ENCODE measurements around the gene TBL1X. TPM values are rescaled to one million over a fixed set of nuclear protein-coding genes. Genes with fewer than 3 reads are reported as not detected.
A peak's percentile ranks its signal among the peaks of the same experiment; 100 is the strongest.

TBL1X gene
- total and polyA plus RNA-seq, 2 of the 13 experiments (the other 11 are each of a cell fraction or from before 2014, with no cell fraction given) = 17.6 to 19.9 TPM

DNA sequence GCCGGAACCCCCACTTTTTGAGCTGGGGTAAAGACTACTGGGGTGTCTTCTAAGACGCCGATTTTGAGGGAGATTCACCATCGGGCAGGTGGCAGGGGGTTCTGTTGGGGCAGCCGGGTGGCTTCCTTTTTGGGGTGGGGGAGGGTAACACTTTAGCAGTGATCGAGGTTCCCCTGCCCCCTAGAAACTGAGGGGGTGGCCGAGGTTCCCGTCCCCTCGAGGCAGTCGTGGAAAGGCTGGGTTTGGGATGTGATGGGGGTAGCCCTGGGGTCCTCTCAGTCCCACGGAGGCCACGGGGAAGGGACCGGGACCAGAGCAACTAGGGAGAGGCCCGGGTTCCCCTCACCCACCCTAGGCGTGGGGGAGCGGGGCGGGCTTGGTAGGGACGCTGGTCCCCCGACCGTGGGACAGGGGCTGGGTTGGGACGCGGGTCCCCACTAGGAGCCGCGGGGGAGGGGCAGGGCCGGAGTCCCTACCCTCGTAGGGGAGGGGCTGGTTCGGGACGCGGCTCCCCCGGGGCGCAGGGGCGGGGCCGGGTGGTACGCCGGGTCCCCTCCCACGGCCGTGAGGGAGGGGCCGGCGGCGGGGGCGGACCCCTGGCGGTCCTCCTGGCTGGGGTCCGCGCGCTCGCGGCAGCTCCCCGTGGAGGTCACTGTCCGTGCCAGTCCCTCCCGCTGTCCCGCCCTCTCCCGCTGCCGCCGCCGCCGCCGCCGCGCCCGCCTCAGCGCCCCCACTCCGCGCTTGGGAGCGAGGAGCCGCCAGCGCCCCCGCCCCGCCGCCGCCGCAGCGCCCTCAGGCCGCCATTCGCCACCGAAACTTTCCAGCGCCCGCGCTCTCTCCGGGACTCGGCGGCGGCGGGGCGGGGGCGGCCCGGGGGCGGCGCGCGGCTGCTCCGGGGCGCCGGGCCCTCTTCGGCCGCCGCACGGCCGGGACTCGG, at the start of gene TBL1X (continued):
- TF ChIP-seq, protein P1, sequence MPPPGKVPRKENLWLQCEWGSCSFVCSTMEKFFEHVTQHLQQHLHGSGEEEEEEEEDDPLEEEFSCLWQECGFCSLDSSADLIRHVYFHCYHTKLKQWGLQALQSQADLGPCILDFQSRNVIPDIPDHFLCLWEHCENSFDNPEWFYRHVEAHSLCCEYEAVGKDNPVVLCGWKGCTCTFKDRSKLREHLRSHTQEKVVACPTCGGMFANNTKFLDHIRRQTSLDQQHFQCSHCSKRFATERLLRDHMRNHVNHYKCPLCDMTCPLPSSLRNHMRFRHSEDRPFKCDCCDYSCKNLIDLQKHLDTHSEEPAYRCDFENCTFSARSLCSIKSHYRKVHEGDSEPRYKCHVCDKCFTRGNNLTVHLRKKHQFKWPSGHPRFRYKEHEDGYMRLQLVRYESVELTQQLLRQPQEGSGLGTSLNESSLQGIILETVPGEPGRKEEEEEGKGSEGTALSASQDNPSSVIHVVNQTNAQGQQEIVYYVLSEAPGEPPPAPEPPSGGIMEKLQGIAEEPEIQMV (CRISPR knock-in tag; IDR thresholded peaks at IDR 0.05; ENCODE audit: low read depth) = no peak
- TF ChIP-seq ZNF850 (CRISPR knock-in tag; conservative IDR thresholded peaks at IDR 0.05) = no peak
- TF ChIP-seq, protein P2, sequence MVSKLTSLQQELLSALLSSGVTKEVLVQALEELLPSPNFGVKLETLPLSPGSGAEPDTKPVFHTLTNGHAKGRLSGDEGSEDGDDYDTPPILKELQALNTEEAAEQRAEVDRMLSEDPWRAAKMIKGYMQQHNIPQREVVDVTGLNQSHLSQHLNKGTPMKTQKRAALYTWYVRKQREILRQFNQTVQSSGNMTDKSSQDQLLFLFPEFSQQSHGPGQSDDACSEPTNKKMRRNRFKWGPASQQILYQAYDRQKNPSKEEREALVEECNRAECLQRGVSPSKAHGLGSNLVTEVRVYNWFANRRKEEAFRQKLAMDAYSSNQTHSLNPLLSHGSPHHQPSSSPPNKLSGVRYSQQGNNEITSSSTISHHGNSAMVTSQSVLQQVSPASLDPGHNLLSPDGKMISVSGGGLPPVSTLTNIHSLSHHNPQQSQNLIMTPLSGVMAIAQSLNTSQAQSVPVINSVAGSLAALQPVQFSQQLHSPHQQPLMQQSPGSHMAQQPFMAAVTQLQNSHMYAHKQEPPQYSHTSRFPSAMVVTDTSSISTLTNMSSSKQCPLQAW (CRISPR knock-in tag; IDR thresholded peaks at IDR 0.05) = no peak
- TF ChIP-seq, protein P3, sequence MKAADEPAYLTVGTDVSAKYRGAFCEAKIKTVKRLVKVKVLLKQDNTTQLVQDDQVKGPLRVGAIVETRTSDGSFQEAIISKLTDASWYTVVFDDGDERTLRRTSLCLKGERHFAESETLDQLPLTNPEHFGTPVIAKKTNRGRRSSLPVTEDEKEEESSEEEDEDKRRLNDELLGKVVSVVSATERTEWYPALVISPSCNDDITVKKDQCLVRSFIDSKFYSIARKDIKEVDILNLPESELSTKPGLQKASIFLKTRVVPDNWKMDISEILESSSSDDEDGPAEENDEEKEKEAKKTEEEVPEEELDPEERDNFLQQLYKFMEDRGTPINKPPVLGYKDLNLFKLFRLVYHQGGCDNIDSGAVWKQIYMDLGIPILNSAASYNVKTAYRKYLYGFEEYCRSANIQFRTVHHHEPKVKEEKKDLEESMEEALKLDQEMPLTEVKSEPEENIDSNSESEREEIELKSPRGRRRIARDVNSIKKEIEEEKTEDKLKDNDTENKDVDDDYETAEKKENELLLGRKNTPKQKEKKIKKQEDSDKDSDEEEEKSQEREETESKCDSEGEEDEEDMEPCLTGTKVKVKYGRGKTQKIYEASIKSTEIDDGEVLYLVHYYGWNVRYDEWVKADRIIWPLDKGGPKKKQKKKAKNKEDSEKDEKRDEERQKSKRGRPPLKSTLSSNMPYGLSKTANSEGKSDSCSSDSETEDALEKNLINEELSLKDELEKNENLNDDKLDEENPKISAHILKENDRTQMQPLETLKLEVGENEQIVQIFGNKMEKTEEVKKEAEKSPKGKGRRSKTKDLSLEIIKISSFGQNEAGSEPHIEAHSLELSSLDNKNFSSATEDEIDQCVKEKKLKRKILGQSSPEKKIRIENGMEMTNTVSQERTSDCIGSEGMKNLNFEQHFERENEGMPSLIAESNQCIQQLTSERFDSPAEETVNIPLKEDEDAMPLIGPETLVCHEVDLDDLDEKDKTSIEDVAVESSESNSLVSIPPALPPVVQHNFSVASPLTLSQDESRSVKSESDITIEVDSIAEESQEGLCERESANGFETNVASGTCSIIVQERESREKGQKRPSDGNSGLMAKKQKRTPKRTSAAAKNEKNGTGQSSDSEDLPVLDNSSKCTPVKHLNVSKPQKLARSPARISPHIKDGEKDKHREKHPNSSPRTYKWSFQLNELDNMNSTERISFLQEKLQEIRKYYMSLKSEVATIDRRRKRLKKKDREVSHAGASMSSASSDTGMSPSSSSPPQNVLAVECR (CRISPR knock-in tag; IDR thresholded peaks at IDR 0.05; ENCODE audit: borderline replicate concordance) = no peak; the same call in 1 of the 2 replicates
- TF ChIP-seq, protein P4, sequence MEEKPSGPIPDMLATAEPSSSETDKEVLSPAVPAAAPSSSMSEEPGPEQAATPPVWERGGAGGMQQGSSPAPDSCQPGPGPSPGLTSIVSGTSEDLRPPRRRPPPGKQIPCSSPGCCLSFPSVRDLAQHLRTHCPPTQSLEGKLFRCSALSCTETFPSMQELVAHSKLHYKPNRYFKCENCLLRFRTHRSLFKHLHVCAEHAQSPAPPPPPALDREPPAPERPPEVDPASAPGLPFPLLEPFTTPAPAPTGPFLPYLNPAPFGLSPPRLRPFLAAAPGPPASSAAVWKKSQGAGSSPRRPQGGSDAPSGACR (CRISPR knock-in tag; IDR thresholded peaks at IDR 0.05) = no peak
- peak; percentile 40; the same call in 1 of the 2 replicates for TF ChIP-seq SALL1 (CRISPR knock-in tag; IDR thresholded peaks at IDR 0.05)
- no peak for TF ChIP-seq MTA3 (CRISPR knock-in tag; IDR thresholded peaks at IDR 0.05)
- TF ChIP-seq HNF4G (IDR thresholded peaks at IDR 0.05; ENCODE audit: borderline replicate concordance, low read depth, low read length) = no peak
- no peak for TF ChIP-seq HNF4G (CRISPR knock-in tag; IDR thresholded peaks at IDR 0.05; ENCODE audit: borderline replicate concordance, low read depth)
- no peak for TF ChIP-seq AKAP8 (CRISPR knock-in tag; IDR thresholded peaks at IDR 0.05)
- no peak for TF ChIP-seq ZBTB21 (CRISPR knock-in tag; IDR thresholded peaks at IDR 0.05)
- TF ChIP-seq, protein P5, sequence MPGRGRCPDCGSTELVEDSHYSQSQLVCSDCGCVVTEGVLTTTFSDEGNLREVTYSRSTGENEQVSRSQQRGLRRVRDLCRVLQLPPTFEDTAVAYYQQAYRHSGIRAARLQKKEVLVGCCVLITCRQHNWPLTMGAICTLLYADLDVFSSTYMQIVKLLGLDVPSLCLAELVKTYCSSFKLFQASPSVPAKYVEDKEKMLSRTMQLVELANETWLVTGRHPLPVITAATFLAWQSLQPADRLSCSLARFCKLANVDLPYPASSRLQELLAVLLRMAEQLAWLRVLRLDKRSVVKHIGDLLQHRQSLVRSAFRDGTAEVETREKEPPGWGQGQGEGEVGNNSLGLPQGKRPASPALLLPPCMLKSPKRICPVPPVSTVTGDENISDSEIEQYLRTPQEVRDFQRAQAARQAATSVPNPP (CRISPR knock-in tag; IDR thresholded peaks at IDR 0.05) = no peak
- TF ChIP-seq, protein P6, sequence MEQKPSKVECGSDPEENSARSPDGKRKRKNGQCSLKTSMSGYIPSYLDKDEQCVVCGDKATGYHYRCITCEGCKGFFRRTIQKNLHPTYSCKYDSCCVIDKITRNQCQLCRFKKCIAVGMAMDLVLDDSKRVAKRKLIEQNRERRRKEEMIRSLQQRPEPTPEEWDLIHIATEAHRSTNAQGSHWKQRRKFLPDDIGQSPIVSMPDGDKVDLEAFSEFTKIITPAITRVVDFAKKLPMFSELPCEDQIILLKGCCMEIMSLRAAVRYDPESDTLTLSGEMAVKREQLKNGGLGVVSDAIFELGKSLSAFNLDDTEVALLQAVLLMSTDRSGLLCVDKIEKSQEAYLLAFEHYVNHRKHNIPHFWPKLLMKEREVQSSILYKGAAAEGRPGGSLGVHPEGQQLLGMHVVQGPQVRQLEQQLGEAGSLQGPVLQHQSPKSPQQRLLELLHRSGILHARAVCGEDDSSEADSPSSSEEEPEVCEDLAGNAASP (CRISPR knock-in tag; IDR thresholded peaks at IDR 0.05; ENCODE audit: borderline replicate concordance) = no peak; the same call in 1 of the 2 replicates
- peak; percentile 73; the same call in 1 of the 2 replicates for TF ChIP-seq RBFOX2 (IDR thresholded peaks at IDR 0.05; ENCODE audit: low read depth, low read length)
- no peak for TF ChIP-seq ZNF20 (CRISPR knock-in tag; IDR thresholded peaks at IDR 0.05)
- TF ChIP-seq MED13 (CRISPR knock-in tag; IDR thresholded peaks at IDR 0.05) = no peak
- no peak for TF ChIP-seq ZNF709 (CRISPR knock-in tag; IDR thresholded peaks at IDR 0.05)
